CD4-positive, alpha-beta T cell (primary cell): ENCODE data around the gene PRR20D. TPM values are rescaled to one million over a fixed set of nuclear protein-coding genes. Genes with fewer than 3 reads are reported as not detected.

Experiments used
- ATAC-seq: fragments of 200-7000 bp; cut with Tn5 transposase; one replicate; pipeline ENCODE4 v1.10.0; 2022; ENCODE audit warnings: mild to moderate bottlenecking; ENCODE audit not compliant: poor library complexity
- CTCF ChIA-PET: fragments of 350-600 bp; sonication (Branson Sonifier 250); formaldehyde crosslinking; loops from one replicate; lab custom pipeline; 2021; ENCODE audit warnings: antibody characterized with exemption, inconsistent platforms; lab: Charles Lee
- POLR2A ChIA-PET: fragments of 350-600 bp; sonication (Branson Sonifier 250); formaldehyde crosslinking; loops from one replicate; lab custom pipeline; 2021; ENCODE audit warnings: antibody characterized with exemption, inconsistent platforms; lab: Charles Lee
- DNase-seq, 14 experiments: peaks; one replicate each; pipeline ENCODE4 v3.0.0-alpha.2; 2013 to 2020; ENCODE audit warnings: mixed read lengths in 2 of 14
- H3K27ac ChIP-seq, 2 donors: one replicate each; pipeline versions ENCODE4 v1.5.1 to v1.7.0; 2013; ENCODE audit warnings: low read length in 2 of 2, low read depth in 1 of 2, mild to moderate bottlenecking in 1 of 2
- H3K27me3 ChIP-seq, 2 experiments: 1 replicate in 1 of 2; 2 replicates in 1 of 2; pipeline versions ENCODE4 v1.6.1 to v1.7.0; 2013; ENCODE audit warnings: low read length in 2 of 2, control low read depth in 1 of 2, mild to moderate bottlenecking in 1 of 2, moderate library complexity in 1 of 2; ENCODE audit not compliant: insufficient read depth in 2 of 2, control insufficient read depth in 1 of 2
- H3K36me3 ChIP-seq: one replicate; pipeline ENCODE4 v1.6.1; 2013; ENCODE audit warnings: low read length, control low read depth; ENCODE audit not compliant: insufficient read depth
- H3K4me1 ChIP-seq: one replicate; pipeline ENCODE4 v1.6.1; 2013; ENCODE audit warnings: low read length, control low read depth; ENCODE audit not compliant: insufficient read depth
- H3K4me3 ChIP-seq: one replicate; pipeline ENCODE4 v1.5.1; 2013; ENCODE audit warnings: mild to moderate bottlenecking, low read length, moderate library complexity
- H3K9me3 ChIP-seq, 2 experiments: 1 replicate in 1 of 2; 2 replicates in 1 of 2; pipeline versions ENCODE4 v1.6.1 to v1.7.0; 2013; ENCODE audit warnings: low read length in 2 of 2, mild to moderate bottlenecking in 2 of 2, control low read depth in 1 of 2, moderate library complexity in 1 of 2; ENCODE audit not compliant: control insufficient read depth in 1 of 2, insufficient read depth in 1 of 2
- H3K27ac Mint-ChIP-seq: one replicate; pipeline ENCODE4 v1.8.0; 2020; ENCODE audit warnings: mixed read lengths
- H3K27me3 Mint-ChIP-seq: one replicate; pipeline ENCODE4 v1.8.0; 2021; ENCODE audit warnings: mixed read lengths
- H3K36me3 Mint-ChIP-seq: one replicate; pipeline ENCODE4 v1.8.0; 2021; ENCODE audit warnings: low read depth, mixed read lengths
- H3K4me1 Mint-ChIP-seq: one replicate; pipeline ENCODE4 v1.8.0; 2021; ENCODE audit warnings: low read depth, mixed read lengths
- H3K4me3 Mint-ChIP-seq: one replicate; pipeline ENCODE4 v1.8.0; 2020; ENCODE audit warnings: mild to moderate bottlenecking, mixed read lengths
- H3K9me3 Mint-ChIP-seq: one replicate; pipeline ENCODE4 v1.8.0; 2020; ENCODE audit warnings: mixed read lengths
- intact Hi-C, 2 experiments: fragments of 100-400 bp; cut with DNase I in 1 of 2; cut with micrococcal nuclease in 1 of 2; formaldehyde crosslinking; loops; one replicate each; pipeline versions ENCODE4 v1.15.1 to v1.9.0; 2023 to 2025; cut with DNase I, micrococcal nuclease
- total RNA-seq, 174 experiments: library from RNA in 2 of 174; stranded (reverse) in 2 of 174; gene quantifications; one replicate each; pipeline ENCODE4 v1.2.3 and lab custom pipeline; 2021 to 2026
- TF ChIP-seq, protein P1 (sequence below): fragments of 200-600 bp; IDR thresholded peaks from one replicate; pipeline ENCODE4 v1.8.0; 2022; ENCODE audit warnings: antibody characterized with exemption, mild to moderate bottlenecking

PRR20D gene
- total RNA-seq, 2 experiments from 2014 or later: not detected

DNA sequence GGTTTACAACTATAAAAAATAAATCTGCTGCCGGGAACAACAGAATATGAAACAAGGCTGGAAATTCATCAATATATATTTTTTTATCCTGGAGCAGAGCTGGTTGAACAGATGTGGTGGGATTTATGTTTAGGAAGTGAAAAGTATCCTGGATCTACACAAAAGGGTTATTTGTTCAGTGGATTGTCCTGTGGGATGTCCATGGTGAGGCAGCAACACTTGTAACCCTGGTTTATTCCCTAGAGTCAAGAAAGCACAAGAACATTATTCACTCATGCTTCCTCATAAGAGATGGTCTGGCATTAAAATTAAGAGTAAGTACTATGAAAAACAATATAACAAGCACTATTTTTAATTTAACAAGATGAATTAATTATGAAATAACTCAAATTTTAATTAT lies 52.6 kb downstream of the PRR20D start:
- H3K27me3 Mint-ChIP-seq: no peaks in the 10 kb centered on the region
- Histone ChIP-seq H3K4me3 (no peak overlapping the region), H3K9me3 (peaks cover under 1 to 6% of the 10 kb centered on the region in 2 experiments), H3K4me1 (no peaks in the 10 kb centered on the region), H3K36me3 (no peaks in the 10 kb centered on the region), H3K27me3 (no peaks in the 10 kb centered on the region), H3K27ac (no peak overlapping the region)
- ChIA-PET POLR2A (no interaction called here), CTCF (no interaction called here)
- H3K4me1 Mint-ChIP-seq: no peaks in the 10 kb centered on the region
- H3K36me3 Mint-ChIP-seq: no peaks in the 10 kb centered on the region
- H3K4me3 Mint-ChIP-seq: no peak overlapping the region
- H3K9me3 Mint-ChIP-seq: peaks cover 4% of the 10 kb centered on the region
- TF ChIP-seq, protein P1, sequence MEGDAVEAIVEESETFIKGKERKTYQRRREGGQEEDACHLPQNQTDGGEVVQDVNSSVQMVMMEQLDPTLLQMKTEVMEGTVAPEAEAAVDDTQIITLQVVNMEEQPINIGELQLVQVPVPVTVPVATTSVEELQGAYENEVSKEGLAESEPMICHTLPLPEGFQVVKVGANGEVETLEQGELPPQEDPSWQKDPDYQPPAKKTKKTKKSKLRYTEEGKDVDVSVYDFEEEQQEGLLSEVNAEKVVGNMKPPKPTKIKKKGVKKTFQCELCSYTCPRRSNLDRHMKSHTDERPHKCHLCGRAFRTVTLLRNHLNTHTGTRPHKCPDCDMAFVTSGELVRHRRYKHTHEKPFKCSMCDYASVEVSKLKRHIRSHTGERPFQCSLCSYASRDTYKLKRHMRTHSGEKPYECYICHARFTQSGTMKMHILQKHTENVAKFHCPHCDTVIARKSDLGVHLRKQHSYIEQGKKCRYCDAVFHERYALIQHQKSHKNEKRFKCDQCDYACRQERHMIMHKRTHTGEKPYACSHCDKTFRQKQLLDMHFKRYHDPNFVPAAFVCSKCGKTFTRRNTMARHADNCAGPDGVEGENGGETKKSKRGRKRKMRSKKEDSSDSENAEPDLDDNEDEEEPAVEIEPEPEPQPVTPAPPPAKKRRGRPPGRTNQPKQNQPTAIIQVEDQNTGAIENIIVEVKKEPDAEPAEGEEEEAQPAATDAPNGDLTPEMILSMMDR: no peak
- no peak for DNase-seq
- H3K27ac Mint-ChIP-seq: no peak overlapping the region
- no peak for ATAC-seq
- intact Hi-C loops: no loop called here

Other genes with a start within 250 kb of the PRR20D start
- not detected for gene PRR20A, start 19.7 kb upstream of the PRR20D start, total RNA-seq
- gene PRR20B, start 13.1 kb upstream of the PRR20D start, total RNA-seq: not detected
- gene PRR20C, start 6.6 kb upstream of the PRR20D start, total RNA-seq: not detected
- not detected for gene PRR20E, start 6.6 kb downstream of the PRR20D start, total RNA-seq